GM12892 (cell line): ENCODE data around the gene WBP2NL.

ENCODE experiments used
- DNase-seq: peaks from one replicate; pipeline ENCODE4 v3.0.0; 2011; ENCODE audit not compliant: insufficient read length
- FAIRE-seq: peaks from 2 replicates; lab custom pipeline; 2011; peaks lifted over from hg19 to GRCh38; lab: Jason Lieb, UNC
- POLR2A ChIP-seq: IDR thresholded peaks from 2 replicates; pipeline ENCODE4 v1.6.1; 2011; ENCODE audit warnings: low read depth, low read length, control low read depth
- POLR2AphosphoS5 ChIP-seq: IDR thresholded peaks from 2 replicates; pipeline ENCODE4 v1.6.1; 2011; ENCODE audit warnings: low read depth, low read length, control low read depth
- TAF1 ChIP-seq: IDR thresholded peaks from 2 replicates; pipeline ENCODE4 v1.6.1; 2011; ENCODE audit warnings: low read depth, mild to moderate bottlenecking, control low read depth, low read length, borderline replicate concordance

Gene WBP2NL

DNA sequence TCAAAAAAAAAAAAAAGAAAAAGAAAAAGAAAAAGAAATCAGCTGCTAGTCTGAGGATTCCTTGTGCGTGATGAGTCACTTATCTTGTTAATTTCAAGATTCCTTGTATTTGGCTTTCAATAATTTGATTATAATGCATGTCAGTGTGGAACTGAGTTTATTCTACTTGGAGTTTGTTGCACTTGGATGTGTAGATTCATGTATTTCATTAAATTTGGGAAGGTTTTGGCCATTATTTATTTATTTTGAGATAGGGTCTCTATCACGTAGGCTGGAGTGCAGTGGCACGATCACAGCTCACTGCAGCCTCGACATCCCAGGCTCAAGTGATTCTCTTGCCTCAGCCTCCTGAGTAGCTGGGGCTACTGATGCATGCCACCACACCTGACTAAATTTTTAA, 14.8 kb downstream of the WBP2NL start:
- TF ChIP-seq POLR2A: no peak
- TF ChIP-seq TAF1: no peak
- no peak for TF ChIP-seq POLR2AphosphoS5
- no peak for DNase-seq
- FAIRE-seq: no peak

DNA sequence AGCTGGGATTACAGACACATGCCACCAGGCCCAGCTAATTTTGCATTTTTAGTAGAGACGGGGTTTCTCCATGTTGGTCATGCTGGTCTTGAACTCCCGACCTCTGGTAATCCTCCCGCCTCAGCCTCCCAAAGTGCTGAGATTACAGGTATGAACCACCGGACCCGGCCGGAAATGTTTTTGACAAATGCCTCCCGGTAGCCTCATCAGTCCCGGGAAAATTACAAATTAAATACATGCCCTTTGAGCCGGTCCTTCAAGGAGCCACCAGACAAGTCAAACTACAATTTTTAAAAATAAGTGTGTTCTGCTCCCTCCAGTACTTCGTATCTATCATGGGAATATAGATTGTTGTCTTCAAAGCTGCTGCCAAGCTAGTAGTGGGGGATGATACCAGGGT, 17.5 kb downstream of the WBP2NL start:
- no peak for FAIRE-seq
- no peak for TF ChIP-seq POLR2A
- no peak for DNase-seq

DNA sequence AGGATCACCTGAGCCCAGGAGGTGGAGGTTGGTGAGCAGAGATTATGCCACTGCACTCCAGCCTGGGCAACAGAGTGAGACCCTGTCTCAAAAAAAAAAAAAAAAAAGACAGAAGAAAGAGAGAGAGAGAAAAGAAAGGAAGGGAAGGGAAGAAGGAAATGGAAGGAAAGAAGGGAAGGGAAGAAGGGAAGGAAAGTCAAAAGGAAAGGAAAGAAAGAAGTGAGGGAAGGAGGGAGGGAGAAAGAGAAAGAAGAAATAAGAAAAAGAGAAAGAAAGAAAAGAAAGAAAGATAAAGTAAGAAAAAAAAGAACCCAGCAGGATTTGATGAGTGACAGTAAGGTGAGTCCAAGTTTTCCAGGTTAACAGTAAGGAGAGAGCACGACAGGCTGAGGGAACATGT, 19.6 kb downstream of the WBP2NL start:
- FAIRE-seq: no peak
- TF ChIP-seq TAF1: no peak
- TF ChIP-seq POLR2AphosphoS5: no peak
- TF ChIP-seq POLR2A: no peak
- DNase-seq: no peak

DNA sequence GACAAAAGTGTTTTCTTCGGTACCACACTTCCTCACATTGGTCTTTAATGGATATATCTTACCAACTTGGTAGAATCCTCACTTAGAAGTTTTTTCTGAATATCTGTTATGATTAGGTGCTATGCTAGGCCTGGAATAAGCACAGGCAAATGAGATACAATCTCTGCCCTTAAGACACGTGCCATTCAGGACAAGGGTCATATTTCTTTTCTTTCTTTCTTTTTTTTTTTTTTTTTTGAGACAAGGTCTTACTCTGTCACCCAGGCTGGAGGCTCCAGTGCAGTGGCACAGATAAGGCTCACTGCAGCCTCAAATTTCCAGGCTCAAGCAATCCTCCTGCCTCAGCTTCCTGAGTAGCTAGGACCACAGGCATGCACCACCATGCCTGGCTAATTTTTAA, 23.0 kb downstream of the WBP2NL start:
- no peak for TF ChIP-seq TAF1
- TF ChIP-seq POLR2AphosphoS5: no peak
- no peak for TF ChIP-seq POLR2A
- FAIRE-seq (no peak), DNase-seq (no peak)

DNA sequence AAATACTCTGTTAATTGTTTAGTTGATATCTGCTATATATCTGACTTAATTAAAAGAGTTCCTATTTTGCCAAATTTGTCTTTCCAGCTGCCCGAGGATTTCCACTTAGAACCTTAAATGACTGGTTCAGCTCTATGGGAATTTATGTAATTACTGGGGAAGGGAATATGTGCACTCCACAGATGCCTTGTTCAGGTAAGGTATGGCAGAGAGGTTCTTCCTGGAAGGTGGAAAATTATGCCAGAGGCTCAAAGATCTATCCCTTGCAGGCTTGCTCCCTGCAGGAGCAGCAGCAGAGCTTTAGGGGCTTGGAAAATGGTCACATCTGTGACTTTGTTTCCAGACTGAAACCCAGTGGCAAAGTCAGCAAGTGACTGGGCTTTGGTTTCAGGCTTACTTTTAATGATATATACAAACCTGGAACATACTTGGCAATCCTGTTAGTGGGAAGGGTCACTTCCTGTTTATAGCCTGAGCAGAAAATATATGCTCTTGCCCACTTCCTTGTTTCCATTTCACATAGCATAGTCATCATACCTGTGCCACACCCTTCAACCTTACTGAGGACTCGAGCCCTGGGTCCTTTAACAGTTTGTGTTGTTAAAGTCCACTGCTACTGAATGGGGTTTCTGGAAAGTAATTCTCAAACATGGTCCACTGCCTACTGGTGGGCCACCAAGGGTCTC, 23.7 kb downstream of the WBP2NL start:
- FAIRE-seq (peak; percentile 79), DNase-seq (peak; percentile 35)
- TF ChIP-seq TAF1 (no peak), POLR2AphosphoS5 (no peak), POLR2A (no peak)

DNA sequence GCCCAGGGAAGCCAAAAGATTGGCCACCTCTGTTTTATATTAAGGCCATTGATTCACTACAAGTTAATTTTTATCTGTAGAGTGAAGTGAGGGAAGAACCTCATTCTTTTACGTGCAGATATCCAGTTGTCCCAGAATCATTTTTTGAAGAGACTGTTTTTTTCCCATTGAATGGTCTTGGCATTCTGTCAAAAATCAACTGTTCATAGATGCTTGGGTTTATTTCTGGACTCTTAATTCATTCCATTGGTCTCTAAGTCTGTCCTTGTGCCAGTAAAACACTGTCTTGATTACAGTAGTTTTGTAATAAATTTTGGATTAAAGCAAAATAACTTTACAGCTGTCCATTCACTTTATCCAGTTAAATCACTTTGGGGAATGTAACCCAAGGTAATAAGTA, 26.8 kb downstream of the WBP2NL start:
- TF ChIP-seq POLR2A (no peak), POLR2AphosphoS5 (no peak), TAF1 (no peak)
- FAIRE-seq (no peak), DNase-seq (no peak)

DNA sequence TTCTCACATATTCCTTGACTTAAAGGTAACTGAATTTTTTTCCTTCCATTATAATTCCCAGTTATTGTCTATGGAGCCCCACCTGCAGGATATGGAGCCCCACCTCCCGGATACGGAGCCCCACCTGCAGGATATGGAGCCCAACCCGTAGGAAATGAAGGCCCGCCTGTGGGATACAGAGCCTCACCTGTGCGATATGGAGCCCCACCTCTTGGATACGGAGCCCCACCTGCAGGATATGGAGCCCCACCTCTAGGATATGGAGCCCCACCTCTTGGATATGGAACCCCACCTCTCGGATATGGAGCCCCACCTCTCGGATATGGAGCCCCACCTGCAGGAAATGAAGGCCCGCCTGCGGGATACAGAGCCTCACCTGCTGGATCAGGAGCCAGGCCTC, 28.1 kb downstream of the WBP2NL start:
- FAIRE-seq (no peak), DNase-seq (no peak)
- no peak for TF ChIP-seq POLR2A
- TF ChIP-seq TAF1: no peak
- TF ChIP-seq POLR2AphosphoS5: no peak

DNA sequence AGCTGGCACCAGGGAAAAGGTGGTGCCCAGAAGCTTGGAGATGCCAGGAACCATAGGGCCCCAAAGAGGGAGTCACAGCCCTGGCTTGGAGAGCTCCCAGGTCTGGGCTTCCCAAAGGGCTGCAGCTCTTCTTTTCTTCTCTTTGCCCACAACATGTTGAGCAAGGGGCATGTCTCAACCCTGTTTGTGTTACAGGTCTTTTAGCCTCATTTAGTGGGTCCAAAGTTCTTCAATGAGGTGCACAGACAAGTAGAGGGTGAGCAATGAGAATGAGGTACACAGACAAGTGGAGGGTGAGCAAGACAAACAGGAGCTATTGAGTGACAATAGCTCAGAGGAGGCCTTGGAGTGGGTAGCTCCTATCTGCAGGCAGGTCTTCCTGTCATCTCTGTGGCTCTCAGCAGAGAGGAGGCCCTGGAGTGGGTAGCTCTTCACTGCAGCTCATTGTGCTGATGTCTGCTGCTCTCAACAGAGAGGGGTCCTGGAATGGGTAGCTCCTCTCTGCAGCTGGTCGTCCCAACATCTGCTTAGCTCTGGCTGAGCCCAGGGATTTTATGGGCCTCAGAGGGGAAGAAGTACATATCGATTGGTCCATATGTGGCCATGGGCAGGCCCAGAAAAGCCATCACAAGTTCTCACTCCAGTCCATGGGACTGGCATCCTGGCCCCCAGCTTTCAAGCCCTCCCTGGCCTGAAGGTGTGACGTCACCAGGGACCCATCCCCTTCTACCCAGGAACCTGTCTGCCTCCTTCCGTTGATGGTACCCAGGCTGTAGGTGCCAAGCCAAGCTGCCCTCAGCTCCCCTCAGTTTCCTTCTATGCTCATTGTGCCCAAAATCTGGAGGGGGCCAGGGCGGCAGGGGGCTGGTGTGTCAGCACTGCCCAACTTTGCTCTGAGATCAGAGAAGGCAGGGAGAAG, 34.9 kb downstream of the WBP2NL start:
- DNase-seq (no peak), FAIRE-seq (peak; percentile 44)
- TF ChIP-seq POLR2AphosphoS5: no peak
- TF ChIP-seq TAF1: no peak
- no peak for TF ChIP-seq POLR2A

DNA sequence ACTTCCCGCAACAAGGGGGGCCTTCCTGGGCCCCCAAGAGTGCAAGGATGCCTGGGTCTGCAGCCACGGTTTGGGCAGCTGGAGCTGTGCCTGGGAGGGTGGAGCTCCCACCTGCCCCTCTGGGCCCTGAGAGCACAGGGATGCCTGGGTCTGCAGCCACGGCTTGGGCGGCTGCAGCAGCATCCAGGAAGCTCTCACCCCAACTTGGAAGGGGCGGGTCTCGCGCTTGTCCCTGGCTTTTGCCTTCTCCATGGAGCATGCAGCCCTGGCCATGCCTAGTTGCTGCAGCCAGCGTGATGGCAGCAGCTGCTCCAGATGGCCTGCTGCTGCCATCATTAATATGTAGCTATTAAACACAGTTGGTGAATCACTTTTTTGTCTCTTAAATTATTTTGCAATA, 36.7 kb downstream of the WBP2NL start:
- TF ChIP-seq POLR2A: no peak
- TF ChIP-seq POLR2AphosphoS5: no peak
- no peak for TF ChIP-seq TAF1
- no peak for DNase-seq
- no peak for FAIRE-seq

DNA sequence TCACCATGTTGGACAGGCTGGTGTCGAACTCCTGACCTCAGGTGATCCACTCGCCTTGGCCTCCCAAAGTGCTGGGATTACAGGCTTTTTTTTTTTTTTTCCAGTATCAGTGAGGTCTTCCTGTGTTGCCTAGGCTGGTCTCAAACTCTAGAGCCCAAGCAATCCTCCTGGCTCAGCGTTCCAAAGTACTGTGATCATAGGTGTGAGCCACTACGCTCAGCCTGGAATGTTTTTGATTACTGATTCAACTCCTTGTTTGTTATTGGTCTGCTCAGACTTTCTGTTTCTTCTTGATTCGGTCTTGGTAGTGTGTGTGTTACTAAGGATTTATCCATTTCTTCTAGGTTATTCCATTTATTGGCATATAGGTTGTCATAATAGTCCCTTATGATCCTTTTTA, 40.7 kb downstream of the WBP2NL start:
- no peak for TF ChIP-seq POLR2A
- TF ChIP-seq TAF1: no peak
- TF ChIP-seq POLR2AphosphoS5: no peak
- FAIRE-seq: no peak

DNA sequence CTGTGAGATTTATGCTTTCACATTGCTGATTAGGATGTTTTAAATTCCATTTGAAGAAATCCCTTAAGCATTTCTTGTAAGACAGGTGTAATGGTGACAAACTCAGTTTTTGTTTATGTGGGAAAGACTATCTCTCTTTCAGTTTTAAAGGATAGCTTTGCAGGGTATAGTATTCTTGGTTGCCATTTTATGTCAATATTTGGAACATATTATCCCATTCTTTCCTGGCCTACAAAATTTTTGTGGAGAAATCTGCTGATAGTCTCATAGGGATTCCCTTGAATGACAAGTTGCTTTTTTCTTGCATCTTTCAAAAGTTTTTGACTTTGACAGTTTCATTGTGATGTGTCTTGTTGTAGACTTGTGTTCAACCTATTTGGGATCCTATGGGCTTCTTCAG, 43.2 kb downstream of the WBP2NL start:
- DNase-seq (no peak), FAIRE-seq (no peak)
- TF ChIP-seq POLR2AphosphoS5 (no peak), TAF1 (no peak), POLR2A (no peak)

More for the DNA sequence above, 40.7 kb downstream of the WBP2NL start:
- no peak for DNase-seq

DNA sequence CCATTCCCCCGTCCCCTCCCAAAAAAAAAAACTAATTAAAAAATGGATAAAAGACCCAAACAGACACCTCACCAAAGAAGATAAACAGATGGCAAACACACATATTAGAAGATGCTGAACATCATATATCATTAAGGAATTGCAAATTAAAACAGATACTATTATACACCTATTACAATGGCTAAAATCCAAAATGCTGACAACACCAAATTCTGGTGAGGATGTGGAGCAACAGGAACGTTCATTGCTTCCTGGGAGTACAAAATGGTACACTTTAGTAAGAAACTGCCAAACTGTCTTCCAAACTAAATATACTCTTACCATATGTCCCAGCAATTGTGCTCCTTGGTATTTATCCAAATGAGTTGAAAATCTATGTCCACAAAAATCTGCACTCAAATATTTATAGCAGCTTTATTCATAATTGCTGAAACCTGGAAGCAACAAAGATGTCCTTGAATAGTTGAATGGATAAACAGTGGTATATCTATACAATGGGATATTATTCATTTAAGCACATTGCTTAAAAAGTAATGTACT, 52.1 kb downstream of the WBP2NL start:
- DNase-seq: no peak
- FAIRE-seq: no peak

More for the DNA sequence above, 52.1 kb downstream of the WBP2NL start:
- TF ChIP-seq POLR2AphosphoS5: no peak
- no peak for TF ChIP-seq POLR2A
- TF ChIP-seq TAF1: no peak
